ENCODE results near the gene ATP6V0E2.

DNA sequence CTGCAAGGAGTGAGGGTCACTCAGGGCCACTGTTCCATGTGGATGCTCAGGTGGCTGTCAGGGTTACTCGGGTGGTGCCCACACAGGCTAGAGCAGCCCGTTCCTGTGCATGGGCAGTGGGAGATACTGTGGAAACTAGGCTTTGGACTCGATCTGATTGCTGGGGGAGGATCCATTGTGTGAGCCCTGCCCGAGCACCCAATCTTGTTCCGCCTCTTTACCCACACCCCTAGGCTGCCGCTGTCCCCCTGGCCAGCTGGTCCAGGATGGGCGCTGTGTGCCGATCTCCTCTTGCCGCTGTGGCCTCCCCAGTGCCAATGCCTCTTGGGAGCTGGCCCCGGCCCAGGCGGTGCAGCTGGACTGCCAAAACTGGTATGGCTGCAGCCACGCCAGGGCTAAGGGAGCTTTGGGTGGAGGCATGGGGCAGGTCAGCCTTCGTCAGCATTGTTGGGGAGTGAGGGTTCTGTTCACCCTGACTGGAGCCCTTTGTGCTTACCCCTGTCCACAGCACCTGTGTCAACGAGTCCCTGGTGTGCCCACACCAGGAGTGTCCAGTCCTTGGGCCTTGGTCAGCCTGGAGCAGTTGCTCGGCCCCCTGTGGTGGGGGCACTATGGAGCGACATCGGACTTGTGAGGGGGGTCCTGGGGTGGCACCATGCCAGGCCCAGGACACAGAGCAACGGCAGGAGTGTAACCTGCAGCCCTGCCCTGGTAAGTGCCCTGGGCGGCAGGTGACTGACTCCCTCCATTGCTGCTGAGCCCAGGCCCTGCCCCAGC is 48.0 kb upstream of the ATP6V0E2 start:
- no peak for TF ChIP-seq EZH2phosphoT487 (IDR thresholded peaks at IDR 0.05; ENCODE audit: borderline replicate concordance, low read length)
- TF ChIP-seq, protein P1, sequence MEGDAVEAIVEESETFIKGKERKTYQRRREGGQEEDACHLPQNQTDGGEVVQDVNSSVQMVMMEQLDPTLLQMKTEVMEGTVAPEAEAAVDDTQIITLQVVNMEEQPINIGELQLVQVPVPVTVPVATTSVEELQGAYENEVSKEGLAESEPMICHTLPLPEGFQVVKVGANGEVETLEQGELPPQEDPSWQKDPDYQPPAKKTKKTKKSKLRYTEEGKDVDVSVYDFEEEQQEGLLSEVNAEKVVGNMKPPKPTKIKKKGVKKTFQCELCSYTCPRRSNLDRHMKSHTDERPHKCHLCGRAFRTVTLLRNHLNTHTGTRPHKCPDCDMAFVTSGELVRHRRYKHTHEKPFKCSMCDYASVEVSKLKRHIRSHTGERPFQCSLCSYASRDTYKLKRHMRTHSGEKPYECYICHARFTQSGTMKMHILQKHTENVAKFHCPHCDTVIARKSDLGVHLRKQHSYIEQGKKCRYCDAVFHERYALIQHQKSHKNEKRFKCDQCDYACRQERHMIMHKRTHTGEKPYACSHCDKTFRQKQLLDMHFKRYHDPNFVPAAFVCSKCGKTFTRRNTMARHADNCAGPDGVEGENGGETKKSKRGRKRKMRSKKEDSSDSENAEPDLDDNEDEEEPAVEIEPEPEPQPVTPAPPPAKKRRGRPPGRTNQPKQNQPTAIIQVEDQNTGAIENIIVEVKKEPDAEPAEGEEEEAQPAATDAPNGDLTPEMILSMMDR (IDR thresholded peaks at IDR 0.05; ENCODE audit: low read depth, low read length, poor library complexity, severe bottlenecking): no peak

All from DOHH2 (cell line).